ENCODE data around the gene LDLRAD4. TPM values are rescaled to one million over a fixed set of nuclear protein-coding genes. Genes with fewer than 3 reads are reported as not detected.

LDLRAD4 gene
- total RNA-seq, 2 experiments from 2014 or later, result 37.3 to 38.5 TPM

DNA sequence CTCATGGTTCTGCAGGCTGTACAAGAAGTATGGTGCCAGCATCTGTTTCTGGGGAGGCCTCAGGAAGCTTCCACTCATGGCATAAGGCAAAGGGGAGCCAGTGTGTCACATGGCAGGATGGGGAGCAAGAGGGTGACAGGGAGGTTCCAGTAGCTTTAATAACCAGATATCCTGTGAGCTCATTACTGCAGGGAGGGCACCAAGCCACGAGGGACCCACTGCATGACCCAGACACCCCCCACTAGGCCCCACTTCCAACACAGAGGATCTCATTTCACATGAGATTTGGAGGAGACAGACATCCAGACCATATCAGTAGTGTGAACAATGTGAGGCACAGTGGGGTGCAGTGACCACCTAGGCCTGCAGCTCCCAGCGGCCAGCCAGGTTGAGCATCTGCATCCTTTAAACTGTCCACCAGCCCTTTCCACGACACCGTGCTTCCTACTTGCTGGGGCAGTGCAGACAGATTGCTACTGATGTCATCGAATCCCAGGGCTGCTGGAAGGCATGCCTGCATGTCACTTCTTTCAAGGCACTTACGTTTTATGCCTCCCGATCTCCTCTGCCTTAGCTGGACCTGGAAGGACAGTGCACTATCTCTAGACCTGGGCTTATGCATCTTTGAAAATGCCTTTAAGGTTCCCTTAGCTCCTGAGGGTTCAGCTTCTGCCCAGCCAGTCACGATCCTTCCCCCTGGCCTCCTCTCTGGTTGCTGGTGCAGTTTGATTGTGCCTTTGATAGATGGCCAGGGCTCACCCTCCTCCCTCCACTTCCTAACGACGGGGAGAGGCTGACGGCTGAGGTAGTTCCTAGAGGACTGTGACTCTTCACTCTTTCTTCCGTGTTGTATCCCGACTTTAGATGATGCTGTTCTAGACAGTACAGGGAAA, 333.5 kb downstream of the LDLRAD4 start:
- Mint-ChIP-seq H3K27me3 (no peaks in the 10 kb centered on the region), H3K36me3 (ENCODE audit: low read depth) (peaks cover 16% of the 10 kb centered on the region), H3K9me3 (peaks cover 3% of the 10 kb centered on the region), H3K4me3 (no peak overlapping the region), H3K27ac (no peak overlapping the region), H3K4me1 (ENCODE audit: low read depth) (peaks cover 20% of the 10 kb centered on the region)
- TF ChIP-seq, protein P1, sequence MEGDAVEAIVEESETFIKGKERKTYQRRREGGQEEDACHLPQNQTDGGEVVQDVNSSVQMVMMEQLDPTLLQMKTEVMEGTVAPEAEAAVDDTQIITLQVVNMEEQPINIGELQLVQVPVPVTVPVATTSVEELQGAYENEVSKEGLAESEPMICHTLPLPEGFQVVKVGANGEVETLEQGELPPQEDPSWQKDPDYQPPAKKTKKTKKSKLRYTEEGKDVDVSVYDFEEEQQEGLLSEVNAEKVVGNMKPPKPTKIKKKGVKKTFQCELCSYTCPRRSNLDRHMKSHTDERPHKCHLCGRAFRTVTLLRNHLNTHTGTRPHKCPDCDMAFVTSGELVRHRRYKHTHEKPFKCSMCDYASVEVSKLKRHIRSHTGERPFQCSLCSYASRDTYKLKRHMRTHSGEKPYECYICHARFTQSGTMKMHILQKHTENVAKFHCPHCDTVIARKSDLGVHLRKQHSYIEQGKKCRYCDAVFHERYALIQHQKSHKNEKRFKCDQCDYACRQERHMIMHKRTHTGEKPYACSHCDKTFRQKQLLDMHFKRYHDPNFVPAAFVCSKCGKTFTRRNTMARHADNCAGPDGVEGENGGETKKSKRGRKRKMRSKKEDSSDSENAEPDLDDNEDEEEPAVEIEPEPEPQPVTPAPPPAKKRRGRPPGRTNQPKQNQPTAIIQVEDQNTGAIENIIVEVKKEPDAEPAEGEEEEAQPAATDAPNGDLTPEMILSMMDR (IDR thresholded peaks at IDR 0.05), result no peak
- POLR2A ChIA-PET, result interaction anchor here (0.6 kb wide), 2 partner anchors 14 to 649 kb away, joined by 3 to 4 read pairs; no protein-coding TSS in a partner anchor
- intact Hi-C loops (cut with micrococcal nuclease), result loop anchor here (10.0 kb wide), 1 partner anchor 253 kb away; no protein-coding TSS in a partner anchor
- DNase-seq, result no peak
- no peak for ATAC-seq
- CTCF ChIA-PET, result no interaction called here

- Mint-ChIP-seq H3K4me3 (no peak overlapping the region), H3K36me3 (ENCODE audit: low read depth) (peaks cover 5% of the 10 kb centered on the region), H3K9me3 (no peaks in the 10 kb centered on the region), H3K4me1 (ENCODE audit: low read depth) (peaks cover 25% of the 10 kb centered on the region), H3K27me3 (no peaks in the 10 kb centered on the region), H3K27ac (no peak overlapping the region)
- CTCF ChIA-PET, result no interaction called here
- intact Hi-C loops (cut with micrococcal nuclease), result loop anchor here (10.0 kb wide), 1 partner anchor 251 kb away; no protein-coding TSS in a partner anchor
- DNase-seq, result no peak
- POLR2A ChIA-PET, result no interaction called here
- no peak for ATAC-seq
- TF ChIP-seq, protein P1 (IDR thresholded peaks at IDR 0.05), result no peak
Observed at GRCh38 chr18:13553449-13553848, 334.9 kb downstream of the LDLRAD4 start.

DNA sequence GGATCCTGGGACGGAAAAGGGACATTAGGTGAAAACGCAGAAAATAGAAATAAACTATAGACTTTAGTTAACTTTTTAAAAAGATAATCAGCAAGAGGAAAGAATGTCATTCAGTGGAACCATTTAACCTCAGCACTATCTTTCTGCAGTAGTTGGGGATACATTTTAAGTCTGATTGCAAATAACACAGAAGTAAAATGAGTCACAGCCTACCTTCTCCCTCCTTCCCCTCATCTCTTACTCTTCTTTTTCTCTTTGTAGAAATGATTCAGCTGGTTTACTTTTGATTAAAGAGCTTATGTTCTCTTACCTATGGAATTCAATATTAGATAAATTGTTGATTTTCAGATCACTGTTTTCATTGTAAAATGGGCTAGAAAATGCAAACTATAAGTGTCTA, 336.6 kb downstream of the LDLRAD4 start:
- DNase-seq (no peak), ATAC-seq (no peak)
- no peak overlapping the region for H3K4me3 Mint-ChIP-seq
- no peak overlapping the region for H3K27ac Mint-ChIP-seq
- ChIA-PET POLR2A (no interaction called here), CTCF (interaction anchor here (4.1 to 6.6 kb wide), 2 partner anchors 7 to 75 kb away, joined by 56 to 81 read pairs; no protein-coding TSS in a partner anchor)
- peaks cover 5% of the 10 kb centered on the region for H3K36me3 Mint-ChIP-seq (ENCODE audit: low read depth)
- peaks cover 19% of the 10 kb centered on the region for H3K4me1 Mint-ChIP-seq (ENCODE audit: low read depth)
- TF ChIP-seq, protein P1 (IDR thresholded peaks at IDR 0.05), result no peak
- intact Hi-C loops (cut with micrococcal nuclease), result loop anchor here (10.0 kb wide), 1 partner anchor 250 kb away; no protein-coding TSS in a partner anchor
- no peaks in the 10 kb centered on the region for H3K27me3 Mint-ChIP-seq
- no peaks in the 10 kb centered on the region for H3K9me3 Mint-ChIP-seq

- Mint-ChIP-seq H3K9me3 (no peaks in the 10 kb centered on the region), H3K27ac (no peak overlapping the region), H3K36me3 (ENCODE audit: low read depth) (peaks cover 5% of the 10 kb centered on the region), H3K27me3 (no peaks in the 10 kb centered on the region), H3K4me1 (ENCODE audit: low read depth) (peaks cover 22% of the 10 kb centered on the region), H3K4me3 (no peak overlapping the region)
- ChIA-PET CTCF (interaction anchor here (4.1 to 6.6 kb wide), 2 partner anchors 8 to 75 kb away, joined by 56 to 81 read pairs; no protein-coding TSS in a partner anchor), POLR2A (no interaction called here)
- TF ChIP-seq, protein P1 (IDR thresholded peaks at IDR 0.05), result no peak
- no peak for DNase-seq
- intact Hi-C loops (cut with micrococcal nuclease), result loop anchor here (10.0 kb wide), 1 partner anchor 249 kb away; no protein-coding TSS in a partner anchor
- no peak for ATAC-seq
Observed at GRCh38 chr18:13555865-13556264, 337.3 kb downstream of the LDLRAD4 start.

GRCh38 chr18:13556502-13556901, 337.9 kb downstream of the LDLRAD4 start:
- POLR2A ChIA-PET, result no interaction called here
- no peak overlapping the region for H3K27ac Mint-ChIP-seq
- no peaks in the 10 kb centered on the region for H3K9me3 Mint-ChIP-seq
- ATAC-seq, result no peak
- intact Hi-C loops (cut with micrococcal nuclease), result loop anchor here (10.0 kb wide), 1 partner anchor 248 kb away; no protein-coding TSS in a partner anchor
- TF ChIP-seq, protein P1 (IDR thresholded peaks at IDR 0.05), result no peak
- H3K4me3 Mint-ChIP-seq, result no peak overlapping the region
- no peaks in the 10 kb centered on the region for H3K36me3 Mint-ChIP-seq (ENCODE audit: low read depth)
- peaks cover 28% of the 10 kb centered on the region for H3K4me1 Mint-ChIP-seq (ENCODE audit: low read depth)
- DNase-seq, result no peak
- CTCF ChIA-PET, result interaction anchor here (0.6 to 6.6 kb wide), 5 partner anchors 9 to 180 kb away, joined by 3 to 81 read pairs (median 11); no protein-coding TSS in a partner anchor
- H3K27me3 Mint-ChIP-seq, result no peaks in the 10 kb centered on the region
